Central memory CD8-positive, alpha-beta T cell (primary cell): Measurements from ENCODE around the gene PALS2.

Experiments used
- ATAC-seq: fragments of 150-1000 bp; cut with Tn5 transposase; replicated peaks from 2 replicates; pipeline ENCODE4 v1.10.0; 2022; ENCODE audit warnings: mild to moderate bottlenecking, moderate FRiP score, moderate number of reproducible peaks; ENCODE audit not compliant: poor library complexity, severe bottlenecking; ENCODE audit errors: extremely low read depth
- DNase-seq, 2 donors: peaks; one replicate each; pipeline ENCODE4 v3.0.0; 2021; ENCODE audit warnings: low spot score in 2 of 2
- H3K27ac Mint-ChIP-seq: one replicate; pipeline ENCODE4 v1.8.0; 2022; ENCODE audit warnings: low read depth, mild to moderate bottlenecking, moderate library complexity, mixed read lengths
- H3K27me3 Mint-ChIP-seq: one replicate; pipeline ENCODE4 v1.8.0; 2022; ENCODE audit warnings: mixed read lengths
- H3K36me3 Mint-ChIP-seq: one replicate; pipeline ENCODE4 v1.8.0; 2022; ENCODE audit warnings: mild to moderate bottlenecking, moderate library complexity, mixed read lengths; ENCODE audit not compliant: insufficient read depth
- H3K4me1 Mint-ChIP-seq: one replicate; pipeline ENCODE4 v1.8.0; 2022; ENCODE audit warnings: mixed read lengths
- H3K4me3 Mint-ChIP-seq: one replicate; pipeline ENCODE4 v1.8.0; 2022; ENCODE audit warnings: mild to moderate bottlenecking, moderate library complexity, mixed read lengths
- H3K9me3 Mint-ChIP-seq: one replicate; pipeline ENCODE4 v1.8.0; 2022; ENCODE audit warnings: mixed read lengths

Gene PALS2

DNA sequence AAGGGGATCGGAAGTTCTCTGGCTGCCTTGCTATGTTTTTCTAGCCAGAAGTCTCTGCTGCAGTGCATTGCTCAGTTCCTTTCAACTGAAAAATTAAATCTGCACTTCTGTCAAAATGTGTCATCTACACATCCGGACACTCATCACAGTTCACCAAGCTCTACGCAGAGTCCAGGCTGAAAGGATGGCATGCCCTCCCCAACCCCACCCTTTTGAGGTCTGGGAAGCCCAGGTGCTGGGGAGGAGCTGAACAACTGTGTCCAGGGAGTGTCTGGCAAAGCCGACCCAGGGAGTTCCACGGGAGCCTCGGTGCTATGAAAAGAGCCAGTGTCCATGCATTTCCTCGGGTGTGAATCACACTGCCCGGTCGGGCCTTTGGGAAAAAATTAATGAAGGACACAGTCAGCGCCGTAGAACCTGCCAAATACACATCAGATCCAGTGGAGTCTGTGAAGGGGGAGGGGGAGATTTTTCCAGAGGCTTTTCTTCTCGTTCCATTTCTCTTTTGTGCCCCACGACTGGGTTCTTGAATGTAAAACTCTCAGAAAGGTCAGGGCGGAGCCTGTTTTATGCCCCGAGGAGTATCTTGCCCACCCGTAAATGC is 757 bp upstream of the PALS2 start:
- no peaks in the 10 kb centered on the region for H3K27me3 Mint-ChIP-seq
- no peaks in the 10 kb centered on the region for H3K9me3 Mint-ChIP-seq
- H3K4me1 Mint-ChIP-seq: peaks cover 34% of the 10 kb centered on the region
- peak in 1 of 2 donors; percentile 20 for DNase-seq
- peak overlapping the region; percentile 77 for H3K27ac Mint-ChIP-seq
- peaks cover 13% of the 10 kb centered on the region for H3K36me3 Mint-ChIP-seq
- ATAC-seq: peak; percentile 55
- peak overlapping the region; percentile 88 for H3K4me3 Mint-ChIP-seq

DNA sequence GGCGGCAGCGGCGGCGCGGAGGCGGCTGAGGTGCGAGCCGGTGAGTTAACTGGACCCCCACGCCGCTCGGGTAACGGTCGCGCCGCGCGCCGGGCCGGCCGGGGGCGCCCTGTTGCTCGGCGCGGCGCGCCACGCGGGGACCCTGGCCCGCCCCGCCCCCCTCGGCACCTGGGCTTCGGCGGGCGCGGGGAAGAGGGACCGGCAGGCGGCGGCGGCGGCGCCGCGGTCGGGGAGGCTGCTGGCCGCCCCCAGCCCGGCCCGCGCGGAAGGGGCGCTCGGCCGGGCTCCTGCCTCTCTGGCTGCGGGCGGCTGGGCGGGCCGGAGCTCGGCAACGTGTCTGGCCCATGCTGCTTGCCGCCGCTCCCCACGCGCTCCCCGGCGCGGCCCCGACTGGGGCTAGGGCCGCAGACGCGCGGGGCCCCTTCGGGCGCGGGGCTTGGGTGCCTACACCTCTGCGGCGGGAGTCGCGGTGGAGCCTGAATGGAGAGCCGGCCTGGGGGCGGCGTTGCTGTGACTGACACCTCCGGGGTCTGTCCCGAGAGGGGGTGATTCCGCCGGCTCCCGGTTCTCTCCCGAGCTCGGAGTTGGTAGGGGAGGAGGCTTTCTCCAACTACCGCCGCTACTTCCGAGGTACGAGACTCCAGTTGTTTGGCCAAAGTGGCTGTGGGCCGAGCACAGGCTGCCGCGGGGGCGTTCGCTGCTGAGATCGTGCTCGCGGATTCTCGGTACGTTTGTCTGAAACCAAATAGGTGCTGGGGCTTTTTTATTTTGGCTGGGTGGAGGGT is 494 bp downstream of the PALS2 start:
- Mint-ChIP-seq H3K27ac (peak overlapping the region; percentile 77), H3K9me3 (no peaks in the 10 kb centered on the region), H3K27me3 (no peaks in the 10 kb centered on the region), H3K4me1 (peaks cover 43% of the 10 kb centered on the region), H3K4me3 (peak overlapping the region; percentile 88), H3K36me3 (peaks cover 13% of the 10 kb centered on the region)
- DNase-seq: peak; percentile 18 to 23
- peak; percentile 20 for ATAC-seq

- ATAC-seq (no peak), DNase-seq (no peak)
- Mint-ChIP-seq H3K4me1 (peaks cover 45% of the 10 kb centered on the region), H3K9me3 (no peaks in the 10 kb centered on the region), H3K36me3 (peaks cover 13% of the 10 kb centered on the region), H3K4me3 (peak overlapping the region; percentile 88), H3K27ac (peak overlapping the region; percentile 54), H3K27me3 (no peaks in the 10 kb centered on the region)
Measured at GRCh38 chr7:24574386-24574785, 1.1 kb downstream of the PALS2 start.

GRCh38 chr7:24574950-24575349 is 1.7 kb downstream of the PALS2 start:
- peaks cover 13% of the 10 kb centered on the region for H3K36me3 Mint-ChIP-seq
- no peaks in the 10 kb centered on the region for H3K9me3 Mint-ChIP-seq
- H3K4me3 Mint-ChIP-seq: peak overlapping the region; percentile 88
- ATAC-seq: no peak
- H3K4me1 Mint-ChIP-seq: peaks cover 50% of the 10 kb centered on the region
- peak overlapping the region; percentile 54 for H3K27ac Mint-ChIP-seq
- no peak for DNase-seq
- H3K27me3 Mint-ChIP-seq: no peaks in the 10 kb centered on the region

GRCh38 chr7:24576171-24577025 is 3.1 kb downstream of the PALS2 start:
- DNase-seq: no peak
- Mint-ChIP-seq H3K4me1 (peaks cover 57% of the 10 kb centered on the region), H3K4me3 (peak overlapping the region; percentile 10), H3K27ac (no peak overlapping the region), H3K27me3 (no peaks in the 10 kb centered on the region), H3K36me3 (peaks cover 13% of the 10 kb centered on the region), H3K9me3 (no peaks in the 10 kb centered on the region)
- no peak for ATAC-seq

- Mint-ChIP-seq H3K9me3 (no peaks in the 10 kb centered on the region), H3K36me3 (peaks cover 9% of the 10 kb centered on the region), H3K27me3 (no peaks in the 10 kb centered on the region), H3K4me3 (no peak overlapping the region), H3K27ac (no peak overlapping the region), H3K4me1 (peaks cover 48% of the 10 kb centered on the region)
- DNase-seq (no peak), ATAC-seq (no peak)
Measured at GRCh38 chr7:24578052-24578451, 4.8 kb downstream of the PALS2 start.

GRCh38 chr7:24580283-24580946 is 7.2 kb downstream of the PALS2 start:
- H3K4me1 Mint-ChIP-seq: peaks cover 37% of the 10 kb centered on the region
- no peaks in the 10 kb centered on the region for H3K9me3 Mint-ChIP-seq
- no peak overlapping the region for H3K27ac Mint-ChIP-seq
- H3K4me3 Mint-ChIP-seq: no peak overlapping the region
- DNase-seq (no peak), ATAC-seq (no peak)
- H3K27me3 Mint-ChIP-seq: no peaks in the 10 kb centered on the region
- H3K36me3 Mint-ChIP-seq: no peaks in the 10 kb centered on the region

- no peak overlapping the region for H3K27ac Mint-ChIP-seq
- H3K4me1 Mint-ChIP-seq: peaks cover 26% of the 10 kb centered on the region
- DNase-seq (no peak), ATAC-seq (no peak)
- H3K36me3 Mint-ChIP-seq: no peaks in the 10 kb centered on the region
- no peaks in the 10 kb centered on the region for H3K9me3 Mint-ChIP-seq
- no peak overlapping the region for H3K4me3 Mint-ChIP-seq
- H3K27me3 Mint-ChIP-seq: no peaks in the 10 kb centered on the region
Measured at GRCh38 chr7:24582166-24582565, 8.9 kb downstream of the PALS2 start.

DNA sequence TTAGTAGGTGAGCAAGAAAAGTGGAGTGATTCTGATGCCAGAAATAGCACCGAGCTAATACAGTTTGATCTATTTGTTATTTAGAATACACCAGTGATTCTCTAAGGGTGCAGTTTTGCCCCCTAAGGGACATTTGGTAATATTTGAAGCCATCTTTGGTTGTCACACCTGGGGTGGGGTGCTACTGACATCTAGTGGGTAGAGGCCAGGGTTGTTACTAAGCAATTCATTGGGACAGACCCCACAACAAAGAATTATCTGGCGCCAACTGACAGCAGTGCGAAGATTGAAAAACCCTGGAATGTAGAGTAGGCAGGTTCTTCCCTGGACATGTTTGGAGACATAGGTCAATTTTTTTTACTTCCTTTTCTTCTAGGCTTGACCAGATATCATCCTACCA is 14.6 kb downstream of the PALS2 start:
- DNase-seq (peak; percentile 32 to 51), ATAC-seq (peak; percentile 83)
- Mint-ChIP-seq H3K9me3 (no peaks in the 10 kb centered on the region), H3K36me3 (no peaks in the 10 kb centered on the region), H3K4me3 (no peak overlapping the region), H3K27ac (no peak overlapping the region), H3K27me3 (no peaks in the 10 kb centered on the region), H3K4me1 (peaks cover 6% of the 10 kb centered on the region)

GRCh38 chr7:24591152-24591551 is 17.9 kb downstream of the PALS2 start:
- Mint-ChIP-seq H3K4me1 (peaks cover 6% of the 10 kb centered on the region), H3K36me3 (no peaks in the 10 kb centered on the region), H3K9me3 (no peaks in the 10 kb centered on the region), H3K27me3 (no peaks in the 10 kb centered on the region), H3K4me3 (no peak overlapping the region), H3K27ac (no peak overlapping the region)
- ATAC-seq: no peak
- no peak for DNase-seq

- no peaks in the 10 kb centered on the region for H3K4me1 Mint-ChIP-seq
- no peaks in the 10 kb centered on the region for H3K36me3 Mint-ChIP-seq
- ATAC-seq (peak; percentile 67), DNase-seq (no peak)
- H3K9me3 Mint-ChIP-seq: no peaks in the 10 kb centered on the region
- H3K4me3 Mint-ChIP-seq: no peak overlapping the region
- H3K27me3 Mint-ChIP-seq: no peaks in the 10 kb centered on the region
- no peak overlapping the region for H3K27ac Mint-ChIP-seq
Measured at GRCh38 chr7:24595671-24596418, 22.6 kb downstream of the PALS2 start.

- Mint-ChIP-seq H3K36me3 (no peaks in the 10 kb centered on the region), H3K27me3 (no peaks in the 10 kb centered on the region), H3K4me1 (peaks cover 8% of the 10 kb centered on the region), H3K4me3 (no peak overlapping the region), H3K27ac (no peak overlapping the region), H3K9me3 (no peaks in the 10 kb centered on the region)
- no peak for DNase-seq
- ATAC-seq: no peak
Measured at GRCh38 chr7:24597014-24597413, 23.8 kb downstream of the PALS2 start.
